GM23338 (cell line): ENCODE results near the gene FRMD4A. TPM values are rescaled to one million over a fixed set of nuclear protein-coding genes. Genes with fewer than 3 reads are reported as not detected.

Experiments used
- ATAC-seq: fragments of 200-7000 bp; cut with Tn5 transposase; 3 replicates; pipeline ENCODE4 v1.9.1; 2020
- DNase-seq: peaks from one replicate; pipeline ENCODE4 v3.0.0-alpha.2; 2015; ENCODE audit warnings: low spot score
- H2AFZ ChIP-seq: fragments of 200-600 bp; sonication (generic); 2 replicates; pipeline ENCODE4 v1.8.0; 2016; ENCODE audit warnings: antibody characterized with exemption, mild to moderate bottlenecking, moderate library complexity
- H3F3A ChIP-seq: fragments of 200-600 bp; sonication (generic); replicated peaks from 2 replicates; pipeline ENCODE4 v1.8.0; 2017; ENCODE audit warnings: antibody characterized with exemption, mixed run types, low read depth
- H3K27ac ChIP-seq: fragments of 200-600 bp; sonication (generic); 2 replicates; pipeline ENCODE4 v1.6.1; 2016; ENCODE audit warnings: low read depth
- H3K27me3 ChIP-seq: fragments of 200-600 bp; sonication (generic); 2 replicates; pipeline ENCODE4 v1.8.0; 2016; ENCODE audit warnings: mild to moderate bottlenecking, mixed run types, moderate library complexity; ENCODE audit not compliant: insufficient read depth
- H3K36me3 ChIP-seq: fragments of 200-600 bp; sonication (generic); 2 replicates; pipeline ENCODE4 v1.8.0; 2016; ENCODE audit warnings: mild to moderate bottlenecking; ENCODE audit not compliant: insufficient read depth
- H3K4me1 ChIP-seq: fragments of 200-600 bp; sonication (generic); 2 replicates; pipeline ENCODE4 v1.8.0; 2016; ENCODE audit warnings: mild to moderate bottlenecking, moderate library complexity; ENCODE audit not compliant: insufficient read depth
- H3K4me2 ChIP-seq: fragments of 200-600 bp; sonication (generic); 2 replicates; pipeline ENCODE4 v1.7.1; 2017; ENCODE audit warnings: mixed run types
- H3K4me3 ChIP-seq: fragments of 200-600 bp; sonication (generic); 2 replicates; pipeline ENCODE4 v1.6.1; 2016; ENCODE audit warnings: mixed run types
- H3K79me2 ChIP-seq: fragments of 200-600 bp; sonication (generic); replicated peaks from 2 replicates; pipeline ENCODE4 v1.8.0; 2017; ENCODE audit warnings: mild to moderate bottlenecking; ENCODE audit not compliant: insufficient read depth
- H3K9me2 ChIP-seq: fragments of 200-600 bp; sonication (generic); 2 replicates; pipeline ENCODE4 v1.8.0; 2017; ENCODE audit not compliant: insufficient read depth
- H4K20me1 ChIP-seq: fragments of 200-600 bp; sonication (generic); replicated peaks from 2 replicates; pipeline ENCODE4 v1.8.0; 2017; ENCODE audit warnings: mild to moderate bottlenecking; ENCODE audit not compliant: insufficient read depth
- H3K27ac Mint-ChIP-seq: 2 replicates; pipeline ENCODE4 v1.8.0; 2020; ENCODE audit warnings: inconsistent platforms, mild to moderate bottlenecking, moderate library complexity, mixed read lengths
- H3K27me3 Mint-ChIP-seq: 3 replicates; pipeline ENCODE4 v1.8.0; 2022; ENCODE audit warnings: low read depth, mild to moderate bottlenecking, moderate library complexity, mixed read lengths, inconsistent platforms; ENCODE audit not compliant: insufficient read depth, poor library complexity
- H3K36me3 Mint-ChIP-seq: 3 replicates; pipeline ENCODE4 v1.8.0; 2021; ENCODE audit warnings: low read depth, mild to moderate bottlenecking, inconsistent platforms, moderate library complexity, mixed read lengths
- H3K4me1 Mint-ChIP-seq: 3 replicates; pipeline ENCODE4 v1.8.0; 2020; ENCODE audit warnings: mild to moderate bottlenecking, inconsistent platforms, mixed read lengths
- H3K4me3 Mint-ChIP-seq: 3 replicates; pipeline ENCODE4 v1.8.0; 2021; ENCODE audit warnings: moderate library complexity, mild to moderate bottlenecking, inconsistent platforms, mixed read lengths
- H3K9me3 Mint-ChIP-seq: 3 replicates; pipeline ENCODE4 v1.8.0; 2020; ENCODE audit warnings: moderate library complexity, mild to moderate bottlenecking, inconsistent platforms, mixed read lengths
- EZH2 ChIP-seq: fragments of 200-600 bp; sonication (generic); IDR thresholded peaks from one replicate; pipeline ENCODE4 v1.8.0; 2017; ENCODE audit warnings: antibody characterized with exemption, mild to moderate bottlenecking, low read depth; ENCODE audit not compliant: unreplicated experiment
- JUNB ChIP-seq: IDR thresholded peaks from one replicate; pipeline ENCODE4 v1.6.1; 2016; ENCODE audit warnings: antibody characterized with exemption; ENCODE audit not compliant: unreplicated experiment
- ZNF331 ChIP-seq: fragments of 250-450 bp; sonication (Bioruptor Pico); IDR thresholded peaks from 2 replicates; pipeline ENCODE4 v1.5.0; 2020; ENCODE audit warnings: low read depth, mild to moderate bottlenecking, moderate library complexity
- polyA plus RNA-seq: library from polyadenylated mRNA; unstranded; fragments of >200 nt; fragmentation: Nextera tagmentation; extraction: Ambion mirVana; gene quantifications from 2 replicates; pipeline ENCODE4 v1.2.1, GENCODE V29; 2016
- total RNA-seq: library from RNA; depleted of rRNA; stranded (reverse); fragments of >200 nt; shearing (Covaris generic); gene quantifications from 2 replicates; pipeline ENCODE4 v1.2.3, GENCODE V29; 2014
- TF ChIP-seq, protein P1 (sequence below): fragments of 250-450 bp; sonication (Bioruptor Pico); IDR thresholded peaks from 2 replicates; pipeline ENCODE4 v1.5.0; 2020; ENCODE audit warnings: mild to moderate bottlenecking, moderate library complexity
- TF ChIP-seq, protein P2 (sequence below): IDR thresholded peaks from one replicate; pipeline ENCODE4 v1.6.1; 2018; ENCODE audit warnings: antibody characterized with exemption; ENCODE audit not compliant: unreplicated experiment
- TF ChIP-seq, protein P3 (sequence below): IDR thresholded peaks from 2 replicates; pipeline ENCODE4 v1.6.1; 2016; ENCODE audit warnings: antibody characterized with exemption

FRMD4A gene
- total and polyA plus RNA-seq, 2 experiments from 2014 or later: 14.0 to 20.1 TPM

DNA sequence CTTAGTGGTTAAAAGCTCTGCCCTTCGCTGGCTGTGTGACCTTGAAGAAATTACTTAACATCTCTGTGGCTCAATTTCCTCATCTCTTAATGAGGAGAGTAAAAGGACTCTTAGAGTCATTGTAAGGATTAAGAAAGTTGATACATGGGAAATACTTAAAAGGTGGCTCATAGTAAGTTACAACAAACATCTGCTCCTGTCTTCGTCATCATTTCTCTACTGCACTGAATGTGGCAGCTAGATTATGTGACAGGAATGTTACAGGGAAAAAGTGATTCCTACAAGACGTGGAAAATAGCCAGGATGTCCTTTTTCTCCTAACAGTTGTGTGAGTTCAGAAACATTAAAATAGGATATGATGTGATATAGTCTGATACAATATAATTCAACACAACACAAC lies 184.7 kb downstream of the FRMD4A start (continued):
- TF ChIP-seq, protein P1, sequence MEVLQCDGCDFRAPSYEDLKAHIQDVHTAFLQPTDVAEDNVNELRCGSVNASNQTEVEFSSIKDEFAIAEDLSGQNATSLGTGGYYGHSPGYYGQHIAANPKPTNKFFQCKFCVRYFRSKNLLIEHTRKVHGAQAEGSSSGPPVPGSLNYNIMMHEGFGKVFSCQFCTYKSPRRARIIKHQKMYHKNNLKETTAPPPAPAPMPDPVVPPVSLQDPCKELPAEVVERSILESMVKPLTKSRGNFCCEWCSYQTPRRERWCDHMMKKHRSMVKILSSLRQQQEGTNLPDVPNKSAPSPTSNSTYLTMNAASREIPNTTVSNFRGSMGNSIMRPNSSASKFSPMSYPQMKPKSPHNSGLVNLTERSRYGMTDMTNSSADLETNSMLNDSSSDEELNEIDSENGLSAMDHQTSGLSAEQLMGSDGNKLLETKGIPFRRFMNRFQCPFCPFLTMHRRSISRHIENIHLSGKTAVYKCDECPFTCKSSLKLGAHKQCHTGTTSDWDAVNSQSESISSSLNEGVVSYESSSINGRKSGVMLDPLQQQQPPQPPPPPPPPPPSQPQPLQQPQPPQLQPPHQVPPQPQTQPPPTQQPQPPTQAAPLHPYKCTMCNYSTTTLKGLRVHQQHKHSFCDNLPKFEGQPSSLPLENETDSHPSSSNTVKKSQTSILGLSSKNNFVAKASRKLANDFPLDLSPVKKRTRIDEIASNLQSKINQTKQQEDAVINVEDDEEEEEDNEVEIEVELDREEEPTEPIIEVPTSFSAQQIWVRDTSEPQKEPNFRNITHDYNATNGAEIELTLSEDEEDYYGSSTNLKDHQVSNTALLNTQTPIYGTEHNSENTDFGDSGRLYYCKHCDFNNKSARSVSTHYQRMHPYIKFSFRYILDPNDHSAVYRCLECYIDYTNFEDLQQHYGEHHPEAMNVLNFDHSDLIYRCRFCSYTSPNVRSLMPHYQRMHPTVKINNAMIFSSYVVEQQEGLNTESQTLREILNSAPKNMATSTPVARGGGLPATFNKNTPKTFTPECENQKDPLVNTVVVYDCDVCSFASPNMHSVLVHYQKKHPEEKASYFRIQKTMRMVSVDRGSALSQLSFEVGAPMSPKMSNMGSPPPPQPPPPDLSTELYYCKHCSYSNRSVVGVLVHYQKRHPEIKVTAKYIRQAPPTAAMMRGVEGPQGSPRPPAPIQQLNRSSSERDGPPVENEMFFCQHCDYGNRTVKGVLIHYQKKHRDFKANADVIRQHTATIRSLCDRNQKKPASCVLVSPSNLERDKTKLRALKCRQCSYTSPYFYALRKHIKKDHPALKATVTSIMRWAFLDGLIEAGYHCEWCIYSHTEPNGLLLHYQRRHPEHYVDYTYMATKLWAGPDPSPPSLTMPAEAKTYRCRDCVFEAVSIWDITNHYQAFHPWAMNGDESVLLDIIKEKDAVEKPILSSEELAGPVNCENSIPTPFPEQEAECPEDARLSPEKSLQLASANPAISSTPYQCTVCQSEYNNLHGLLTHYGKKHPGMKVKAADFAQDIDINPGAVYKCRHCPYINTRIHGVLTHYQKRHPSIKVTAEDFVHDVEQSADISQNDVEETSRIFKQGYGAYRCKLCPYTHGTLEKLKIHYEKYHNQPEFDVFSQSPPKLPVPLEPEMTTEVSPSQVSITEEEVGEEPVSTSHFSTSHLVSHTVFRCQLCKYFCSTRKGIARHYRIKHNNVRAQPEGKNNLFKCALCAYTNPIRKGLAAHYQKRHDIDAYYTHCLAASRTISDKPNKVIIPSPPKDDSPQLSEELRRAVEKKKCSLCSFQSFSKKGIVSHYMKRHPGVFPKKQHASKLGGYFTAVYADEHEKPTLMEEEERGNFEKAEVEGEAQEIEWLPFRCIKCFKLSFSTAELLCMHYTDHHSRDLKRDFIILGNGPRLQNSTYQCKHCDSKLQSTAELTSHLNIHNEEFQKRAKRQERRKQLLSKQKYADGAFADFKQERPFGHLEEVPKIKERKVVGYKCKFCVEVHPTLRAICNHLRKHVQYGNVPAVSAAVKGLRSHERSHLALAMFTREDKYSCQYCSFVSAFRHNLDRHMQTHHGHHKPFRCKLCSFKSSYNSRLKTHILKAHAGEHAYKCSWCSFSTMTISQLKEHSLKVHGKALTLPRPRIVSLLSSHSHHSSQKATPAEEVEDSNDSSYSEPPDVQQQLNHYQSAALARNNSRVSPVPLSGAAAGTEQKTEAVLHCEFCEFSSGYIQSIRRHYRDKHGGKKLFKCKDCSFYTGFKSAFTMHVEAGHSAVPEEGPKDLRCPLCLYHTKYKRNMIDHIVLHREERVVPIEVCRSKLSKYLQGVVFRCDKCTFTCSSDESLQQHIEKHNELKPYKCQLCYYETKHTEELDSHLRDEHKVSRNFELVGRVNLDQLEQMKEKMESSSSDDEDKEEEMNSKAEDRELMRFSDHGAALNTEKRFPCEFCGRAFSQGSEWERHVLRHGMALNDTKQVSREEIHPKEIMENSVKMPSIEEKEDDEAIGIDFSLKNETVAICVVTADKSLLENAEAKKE: no peak
- no peak for TF ChIP-seq JUNB

DNA sequence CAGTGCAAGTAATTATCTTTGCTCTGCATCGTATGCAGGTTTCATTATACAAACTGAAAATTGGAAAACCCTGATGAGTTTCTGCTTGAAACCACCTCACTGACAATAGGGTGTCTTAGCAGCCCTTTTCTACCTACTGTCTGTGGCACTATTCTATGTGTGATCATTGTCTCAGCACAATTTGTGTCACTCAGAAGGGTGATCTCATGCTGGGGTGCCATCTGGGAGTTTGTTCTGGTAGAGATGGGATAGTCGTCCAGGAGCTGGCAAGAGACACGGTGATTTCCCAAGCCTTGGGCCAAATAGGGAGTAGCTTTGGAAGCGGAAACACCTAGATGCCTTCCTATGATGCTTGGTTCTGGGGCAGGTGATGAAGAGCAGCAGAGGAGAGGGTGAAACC lies 186.3 kb downstream of the FRMD4A start:
- Mint-ChIP-seq H3K36me3 (no peaks in the 10 kb centered on the region), H3K27me3 (peaks cover 3% of the 10 kb centered on the region), H3K4me1 (no peaks in the 10 kb centered on the region), H3K9me3 (no peaks in the 10 kb centered on the region), H3K27ac (no peak overlapping the region), H3K4me3 (no peak overlapping the region)
- no peaks in the 10 kb centered on the region for H3F3A ChIP-seq
- no peaks in the 10 kb centered on the region for H3K9me2 ChIP-seq
- no peak overlapping the region for H3K4me3 ChIP-seq
- DNase-seq (no peak), ATAC-seq (no peak)
- H4K20me1 ChIP-seq: no peaks in the 10 kb centered on the region
- no peaks in the 10 kb centered on the region for H3K36me3 ChIP-seq
- H3K27ac ChIP-seq: no peak overlapping the region
- H3K79me2 ChIP-seq: no peaks in the 10 kb centered on the region
- no peaks in the 10 kb centered on the region for H3K4me1 ChIP-seq
- no peaks in the 10 kb centered on the region for H3K27me3 ChIP-seq
- H2AFZ ChIP-seq: no peak overlapping the region
- no peak overlapping the region for H3K4me2 ChIP-seq
- TF ChIP-seq, protein P2, sequence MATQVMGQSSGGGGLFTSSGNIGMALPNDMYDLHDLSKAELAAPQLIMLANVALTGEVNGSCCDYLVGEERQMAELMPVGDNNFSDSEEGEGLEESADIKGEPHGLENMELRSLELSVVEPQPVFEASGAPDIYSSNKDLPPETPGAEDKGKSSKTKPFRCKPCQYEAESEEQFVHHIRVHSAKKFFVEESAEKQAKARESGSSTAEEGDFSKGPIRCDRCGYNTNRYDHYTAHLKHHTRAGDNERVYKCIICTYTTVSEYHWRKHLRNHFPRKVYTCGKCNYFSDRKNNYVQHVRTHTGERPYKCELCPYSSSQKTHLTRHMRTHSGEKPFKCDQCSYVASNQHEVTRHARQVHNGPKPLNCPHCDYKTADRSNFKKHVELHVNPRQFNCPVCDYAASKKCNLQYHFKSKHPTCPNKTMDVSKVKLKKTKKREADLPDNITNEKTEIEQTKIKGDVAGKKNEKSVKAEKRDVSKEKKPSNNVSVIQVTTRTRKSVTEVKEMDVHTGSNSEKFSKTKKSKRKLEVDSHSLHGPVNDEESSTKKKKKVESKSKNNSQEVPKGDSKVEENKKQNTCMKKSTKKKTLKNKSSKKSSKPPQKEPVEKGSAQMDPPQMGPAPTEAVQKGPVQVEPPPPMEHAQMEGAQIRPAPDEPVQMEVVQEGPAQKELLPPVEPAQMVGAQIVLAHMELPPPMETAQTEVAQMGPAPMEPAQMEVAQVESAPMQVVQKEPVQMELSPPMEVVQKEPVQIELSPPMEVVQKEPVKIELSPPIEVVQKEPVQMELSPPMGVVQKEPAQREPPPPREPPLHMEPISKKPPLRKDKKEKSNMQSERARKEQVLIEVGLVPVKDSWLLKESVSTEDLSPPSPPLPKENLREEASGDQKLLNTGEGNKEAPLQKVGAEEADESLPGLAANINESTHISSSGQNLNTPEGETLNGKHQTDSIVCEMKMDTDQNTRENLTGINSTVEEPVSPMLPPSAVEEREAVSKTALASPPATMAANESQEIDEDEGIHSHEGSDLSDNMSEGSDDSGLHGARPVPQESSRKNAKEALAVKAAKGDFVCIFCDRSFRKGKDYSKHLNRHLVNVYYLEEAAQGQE: no peak
- TF ChIP-seq, protein P3, sequence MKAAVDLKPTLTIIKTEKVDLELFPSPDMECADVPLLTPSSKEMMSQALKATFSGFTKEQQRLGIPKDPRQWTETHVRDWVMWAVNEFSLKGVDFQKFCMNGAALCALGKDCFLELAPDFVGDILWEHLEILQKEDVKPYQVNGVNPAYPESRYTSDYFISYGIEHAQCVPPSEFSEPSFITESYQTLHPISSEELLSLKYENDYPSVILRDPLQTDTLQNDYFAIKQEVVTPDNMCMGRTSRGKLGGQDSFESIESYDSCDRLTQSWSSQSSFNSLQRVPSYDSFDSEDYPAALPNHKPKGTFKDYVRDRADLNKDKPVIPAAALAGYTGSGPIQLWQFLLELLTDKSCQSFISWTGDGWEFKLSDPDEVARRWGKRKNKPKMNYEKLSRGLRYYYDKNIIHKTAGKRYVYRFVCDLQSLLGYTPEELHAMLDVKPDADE: no peak
- no peak for TF ChIP-seq EZH2
- TF ChIP-seq ZNF331 (CRISPR knock-in tag): no peak
